Activated B cell treated with CpG ODN at 0.5 μM for 24 hours (primary cell): Measurements from ENCODE around the gene DUSP5. TPM values are rescaled to one million over a fixed set of nuclear protein-coding genes. Genes with fewer than 3 reads are reported as not detected.

ENCODE experiments used
- ATAC-seq: fragments of 200-7000 bp; cut with Tn5 transposase; one replicate; pipeline ENCODE4 v1.10.0; 2021; ENCODE audit warnings: low read depth, mild to moderate bottlenecking, moderate library complexity
- CTCF ChIA-PET: fragments of 350-600 bp; sonication (Branson Sonifier 250); formaldehyde crosslinking; loops from one replicate; lab custom pipeline; 2021; ENCODE audit warnings: antibody characterized with exemption; lab: Charles Lee
- POLR2A ChIA-PET: fragments of 350-600 bp; sonication (Branson Sonifier 250); formaldehyde crosslinking; loops from one replicate; lab custom pipeline; 2021; ENCODE audit warnings: antibody characterized with exemption; lab: Charles Lee
- DNase-seq: peaks from one replicate; pipeline ENCODE4 v3.0.0; 2022
- H3K27ac Mint-ChIP-seq: one replicate; pipeline ENCODE4 v1.8.0; 2020; ENCODE audit warnings: mixed read lengths
- H3K27me3 Mint-ChIP-seq: one replicate; pipeline ENCODE4 v1.8.0; 2021; ENCODE audit warnings: mixed read lengths
- H3K36me3 Mint-ChIP-seq: one replicate; pipeline ENCODE4 v1.8.0; 2021; ENCODE audit warnings: low read depth, mixed read lengths
- H3K4me1 Mint-ChIP-seq: one replicate; pipeline ENCODE4 v1.8.0; 2021; ENCODE audit warnings: mixed read lengths
- H3K4me3 Mint-ChIP-seq: one replicate; pipeline ENCODE4 v1.8.0; 2020; ENCODE audit warnings: mild to moderate bottlenecking, mixed read lengths
- H3K9me3 Mint-ChIP-seq: one replicate; pipeline ENCODE4 v1.8.0; 2020; ENCODE audit warnings: mixed read lengths
- intact Hi-C: fragments of 100-400 bp; cut with micrococcal nuclease; formaldehyde crosslinking; loops from one replicate; pipeline ENCODE4 v1.15.1; 2024
- total RNA-seq: library from RNA; stranded (reverse); gene quantifications from 2 replicates; pipeline ENCODE4 v1.2.3, GENCODE V29; 2022
- TF ChIP-seq, protein P1 (sequence below): fragments of 200-600 bp; IDR thresholded peaks from one replicate; pipeline ENCODE4 v1.8.0; 2022; ENCODE audit warnings: antibody characterized with exemption, mild to moderate bottlenecking

Gene DUSP5
- total RNA-seq, 1 donor from 2014 or later, result 26.1 TPM

DNA sequence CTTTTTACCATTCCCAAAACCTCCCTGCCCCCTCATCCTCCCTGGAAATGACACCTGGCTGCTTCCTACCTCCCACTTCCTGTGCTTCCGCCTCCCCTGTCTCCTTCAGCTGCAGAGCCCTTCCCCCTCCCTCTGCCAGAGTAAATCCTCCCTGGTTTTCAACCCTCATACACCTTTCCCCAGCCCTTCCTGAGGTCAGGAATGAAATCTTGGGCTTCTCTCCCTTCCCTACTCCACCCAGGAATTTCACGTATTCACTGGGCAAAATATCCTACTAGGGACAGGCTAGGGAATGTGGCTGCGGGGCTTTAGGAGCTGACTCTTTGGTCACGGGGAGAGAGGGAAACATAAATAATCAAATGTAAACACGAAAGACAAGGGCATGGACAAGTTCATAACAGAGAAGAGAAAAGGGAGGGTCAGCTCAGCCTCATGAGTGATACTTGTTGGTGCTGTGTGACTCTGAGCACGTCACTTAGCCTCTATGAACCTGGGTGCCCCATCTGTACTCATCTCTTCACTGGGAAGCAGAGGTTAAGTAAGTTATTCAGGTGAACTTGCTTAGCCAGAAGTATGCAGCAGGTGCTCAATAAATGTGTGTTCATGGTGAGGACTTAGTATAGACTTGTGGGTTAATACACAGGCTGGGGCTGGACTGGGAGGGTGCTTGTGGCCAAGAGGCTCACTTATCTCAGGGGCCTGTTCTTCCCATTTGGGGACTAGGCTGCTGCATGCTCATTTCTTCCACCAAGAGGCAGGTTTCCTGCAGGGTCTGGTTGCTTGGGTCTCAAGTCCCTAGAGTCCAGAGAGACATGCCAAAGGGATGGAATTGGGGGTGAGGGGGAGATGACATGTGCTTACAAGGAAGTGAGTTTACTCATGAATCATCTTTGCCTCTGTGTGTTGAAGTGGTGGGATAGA is 10.0 kb upstream of the DUSP5 start:
- CTCF ChIA-PET, result no interaction called here
- Mint-ChIP-seq H3K27ac (no peak overlapping the region), H3K36me3 (no peaks in the 10 kb centered on the region), H3K4me1 (peaks cover 17% of the 10 kb centered on the region), H3K4me3 (no peak overlapping the region), H3K9me3 (no peaks in the 10 kb centered on the region), H3K27me3 (peaks cover 20% of the 10 kb centered on the region)
- TF ChIP-seq, protein P1, sequence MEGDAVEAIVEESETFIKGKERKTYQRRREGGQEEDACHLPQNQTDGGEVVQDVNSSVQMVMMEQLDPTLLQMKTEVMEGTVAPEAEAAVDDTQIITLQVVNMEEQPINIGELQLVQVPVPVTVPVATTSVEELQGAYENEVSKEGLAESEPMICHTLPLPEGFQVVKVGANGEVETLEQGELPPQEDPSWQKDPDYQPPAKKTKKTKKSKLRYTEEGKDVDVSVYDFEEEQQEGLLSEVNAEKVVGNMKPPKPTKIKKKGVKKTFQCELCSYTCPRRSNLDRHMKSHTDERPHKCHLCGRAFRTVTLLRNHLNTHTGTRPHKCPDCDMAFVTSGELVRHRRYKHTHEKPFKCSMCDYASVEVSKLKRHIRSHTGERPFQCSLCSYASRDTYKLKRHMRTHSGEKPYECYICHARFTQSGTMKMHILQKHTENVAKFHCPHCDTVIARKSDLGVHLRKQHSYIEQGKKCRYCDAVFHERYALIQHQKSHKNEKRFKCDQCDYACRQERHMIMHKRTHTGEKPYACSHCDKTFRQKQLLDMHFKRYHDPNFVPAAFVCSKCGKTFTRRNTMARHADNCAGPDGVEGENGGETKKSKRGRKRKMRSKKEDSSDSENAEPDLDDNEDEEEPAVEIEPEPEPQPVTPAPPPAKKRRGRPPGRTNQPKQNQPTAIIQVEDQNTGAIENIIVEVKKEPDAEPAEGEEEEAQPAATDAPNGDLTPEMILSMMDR, result no peak
- ATAC-seq (no peak), DNase-seq (no peak)
- intact Hi-C loops, result no loop called here
- POLR2A ChIA-PET, result interaction anchor here (0.7 kb wide), 1 partner anchor 10 kb away, joined by 3 read pairs; no protein-coding TSS in a partner anchor

DNA sequence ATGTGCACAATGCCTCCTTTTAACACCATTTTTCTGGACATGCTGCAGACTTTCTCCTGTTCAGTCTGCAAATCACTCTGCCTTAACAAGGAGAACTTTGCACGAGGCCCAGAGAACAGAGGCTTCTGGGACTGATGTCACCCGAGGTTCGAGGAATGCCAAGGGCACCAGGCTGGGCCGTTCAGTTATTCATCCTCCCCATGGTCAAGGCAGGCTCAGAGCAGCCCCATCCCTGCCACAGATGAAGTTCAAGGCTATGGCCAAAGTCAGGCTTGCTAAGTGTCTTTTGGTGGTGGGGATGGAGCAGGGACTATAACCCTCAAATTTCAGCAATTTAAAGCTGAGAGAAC is 9.4 kb upstream of the DUSP5 start:
- no peak for DNase-seq
- Mint-ChIP-seq H3K36me3 (no peaks in the 10 kb centered on the region), H3K9me3 (no peaks in the 10 kb centered on the region), H3K4me3 (no peak overlapping the region), H3K27me3 (peaks cover 20% of the 10 kb centered on the region), H3K4me1 (peaks cover 23% of the 10 kb centered on the region), H3K27ac (no peak overlapping the region)
- TF ChIP-seq, protein P1, result no peak
- no peak for ATAC-seq
- POLR2A ChIA-PET, result interaction anchor here (0.7 kb wide), 1 partner anchor 9 kb away, joined by 3 read pairs; no protein-coding TSS in a partner anchor
- intact Hi-C loops, result no loop called here
- CTCF ChIA-PET, result no interaction called here

DNA sequence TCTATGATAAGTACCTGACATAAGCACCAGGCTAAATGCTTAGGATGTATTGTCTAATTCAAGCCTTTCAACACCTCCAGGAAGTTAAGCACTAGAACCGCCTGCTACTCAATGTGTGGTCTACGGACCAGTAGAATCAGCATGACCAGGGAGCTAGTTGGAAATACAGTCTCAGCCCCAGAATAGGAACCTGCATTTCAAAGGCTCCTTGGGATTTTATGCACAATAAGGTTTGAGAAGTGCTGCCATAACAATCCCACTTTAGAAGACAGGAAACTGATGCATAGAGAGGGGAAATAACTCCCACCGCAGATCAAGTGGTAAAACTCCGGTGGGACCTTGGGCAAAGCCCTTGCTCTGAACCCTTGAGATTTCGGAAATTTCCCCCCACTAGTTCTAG is 8.8 kb upstream of the DUSP5 start:
- Mint-ChIP-seq H3K27me3 (peaks cover 20% of the 10 kb centered on the region), H3K27ac (no peak overlapping the region), H3K4me1 (peaks cover 25% of the 10 kb centered on the region), H3K4me3 (no peak overlapping the region), H3K9me3 (no peaks in the 10 kb centered on the region), H3K36me3 (no peaks in the 10 kb centered on the region)
- ChIA-PET POLR2A (interaction anchor here (0.7 kb wide), 1 partner anchor 8 kb away, joined by 3 read pairs; no protein-coding TSS in a partner anchor), CTCF (no interaction called here)
- no peak for ATAC-seq
- TF ChIP-seq, protein P1, result no peak
- no peak for DNase-seq
- intact Hi-C loops, result no loop called here

DNA sequence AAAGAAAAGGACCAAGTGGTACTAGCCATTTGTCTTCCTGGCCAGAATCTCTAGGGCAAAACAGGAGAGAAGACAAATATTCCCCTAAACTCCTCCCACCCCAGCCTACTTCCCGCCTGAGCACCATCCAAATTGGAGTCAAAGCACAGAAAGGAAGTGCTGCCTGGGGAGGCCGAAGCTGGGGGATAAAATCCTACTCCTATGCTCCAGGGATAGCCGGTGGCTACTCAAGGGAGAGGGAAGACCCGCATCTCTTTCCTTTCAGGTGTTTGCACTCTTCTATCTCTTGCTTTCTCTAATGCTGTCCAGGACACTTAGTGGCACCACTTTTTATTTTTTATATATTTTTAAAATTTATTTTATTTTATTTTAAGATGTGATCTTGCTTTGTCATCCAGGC is 7.1 kb upstream of the DUSP5 start:
- no peak for DNase-seq
- H3K27me3 Mint-ChIP-seq, result peaks cover 19% of the 10 kb centered on the region
- TF ChIP-seq, protein P1, result no peak
- POLR2A ChIA-PET, result interaction anchor here (8.6 kb wide), 1 partner anchor 77 kb away, joined by 81 read pairs; no protein-coding TSS in a partner anchor
- no peak overlapping the region for H3K4me3 Mint-ChIP-seq
- intact Hi-C loops, result no loop called here
- peaks cover 26% of the 10 kb centered on the region for H3K4me1 Mint-ChIP-seq
- H3K36me3 Mint-ChIP-seq, result no peaks in the 10 kb centered on the region
- no peak overlapping the region for H3K27ac Mint-ChIP-seq
- no peak for ATAC-seq
- CTCF ChIA-PET, result no interaction called here
- no peaks in the 10 kb centered on the region for H3K9me3 Mint-ChIP-seq

DNA sequence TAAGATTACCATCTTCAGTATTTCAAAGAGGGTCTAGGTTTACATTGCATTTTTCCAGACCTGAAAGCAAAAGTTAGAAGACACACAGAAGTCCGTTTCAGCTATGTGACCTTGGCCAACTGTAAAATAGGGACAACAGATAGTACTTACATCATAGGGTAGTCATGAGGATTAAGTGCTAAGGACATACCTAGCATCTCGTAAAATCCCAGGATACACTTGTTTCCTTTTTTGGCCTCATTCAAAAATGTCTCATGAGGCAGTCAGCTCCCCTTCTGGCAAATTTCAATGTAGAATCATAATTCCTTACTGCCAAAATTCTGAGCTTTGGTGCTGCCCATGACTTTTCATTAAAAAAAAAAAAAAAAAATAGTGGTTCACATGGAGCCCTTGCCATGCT is 6.4 kb upstream of the DUSP5 start:
- TF ChIP-seq, protein P1, result no peak

More for the DNA sequence above, 6.4 kb upstream of the DUSP5 start:
- DNase-seq (no peak), ATAC-seq (no peak)
- Mint-ChIP-seq H3K27me3 (peaks cover 18% of the 10 kb centered on the region), H3K9me3 (no peaks in the 10 kb centered on the region), H3K27ac (no peak overlapping the region), H3K4me3 (no peak overlapping the region), H3K36me3 (no peaks in the 10 kb centered on the region), H3K4me1 (peaks cover 33% of the 10 kb centered on the region)
- CTCF ChIA-PET, result no interaction called here
- intact Hi-C loops, result no loop called here
- POLR2A ChIA-PET, result interaction anchor here (0.6 to 8.6 kb wide), 9 partner anchors 9 to 1838 kb away, joined by 3 to 81 read pairs (median 5); no protein-coding TSS in a partner anchor
